ENCODE measurements around the gene OR8D2.
"Not testable (repeated sequence)": the region's sequence is repeated elsewhere in the genome, so short reads cannot be mapped to it uniquely, and the experiment has no call there.

Gene OR8D2

DNA sequence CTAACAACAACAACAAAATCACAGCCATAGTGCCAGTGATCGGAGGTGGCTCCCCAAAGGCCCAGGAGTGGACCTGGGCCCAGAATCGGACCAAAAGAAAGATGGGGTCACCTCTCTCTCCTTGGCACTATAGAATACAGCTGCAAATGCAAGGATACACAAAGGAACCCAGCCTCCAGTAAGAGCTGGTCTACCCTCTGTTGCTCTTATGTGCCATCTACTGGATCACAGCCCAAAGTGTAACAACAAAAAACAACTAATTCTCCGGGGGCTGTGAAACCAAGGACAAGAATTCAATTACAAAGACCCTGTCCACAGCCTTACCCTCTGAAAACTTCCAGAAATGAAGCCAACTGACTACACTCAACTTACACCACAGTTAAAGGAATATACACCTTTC, 42.2 kb downstream of the OR8D2 start:
- Histone ChIP-seq H3K27me3 (ENCODE audit: control insufficient read depth, insufficient read depth, low read length) (no peaks in the 10 kb centered on the region), H3K4me3 (ENCODE audit: low read length) (no peak overlapping the region), H3K9me3 (ENCODE audit: control insufficient read depth, low read length) (no peaks in the 10 kb centered on the region), H3K9ac (ENCODE audit: low read length) (no peak overlapping the region), H3K36me3 (ENCODE audit: control insufficient read depth, insufficient read depth, low read length) (no peaks in the 10 kb centered on the region), H3K4me1 (ENCODE audit: control insufficient read depth, insufficient read depth, low read length) (no peaks in the 10 kb centered on the region)

DNA sequence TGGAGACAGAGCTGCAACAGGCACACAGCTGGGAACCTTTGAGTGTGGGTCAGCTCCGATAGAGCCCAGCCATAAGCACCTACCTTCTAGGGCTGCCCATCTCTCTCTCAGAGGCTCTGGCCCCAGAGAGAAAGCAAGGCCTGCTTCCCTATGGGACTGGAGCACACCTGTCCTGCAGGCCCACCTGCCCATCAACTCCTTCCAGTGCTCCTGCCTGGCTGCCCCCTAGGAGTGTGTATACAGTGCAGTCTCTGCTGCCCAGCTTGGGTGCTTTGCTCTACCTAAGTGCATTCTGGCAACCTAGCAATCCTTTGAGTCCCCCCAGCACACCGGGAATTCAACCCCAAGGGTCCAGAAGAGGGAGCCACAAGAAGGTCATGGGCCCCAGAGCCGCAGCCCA, 42.8 kb downstream of the OR8D2 start:
- H3K9ac ChIP-seq (ENCODE audit: low read length), result no peak overlapping the region
- no peaks in the 10 kb centered on the region for H3K27me3 ChIP-seq (ENCODE audit: control insufficient read depth, insufficient read depth, low read length)
- H3K36me3 ChIP-seq (ENCODE audit: control insufficient read depth, insufficient read depth, low read length), result no peaks in the 10 kb centered on the region
- H3K9me3 ChIP-seq (ENCODE audit: control insufficient read depth, low read length), result no peaks in the 10 kb centered on the region
- H3K4me1 ChIP-seq (ENCODE audit: control insufficient read depth, insufficient read depth, low read length), result no peaks in the 10 kb centered on the region
- no peak overlapping the region for H3K4me3 ChIP-seq (ENCODE audit: low read length)

DNA sequence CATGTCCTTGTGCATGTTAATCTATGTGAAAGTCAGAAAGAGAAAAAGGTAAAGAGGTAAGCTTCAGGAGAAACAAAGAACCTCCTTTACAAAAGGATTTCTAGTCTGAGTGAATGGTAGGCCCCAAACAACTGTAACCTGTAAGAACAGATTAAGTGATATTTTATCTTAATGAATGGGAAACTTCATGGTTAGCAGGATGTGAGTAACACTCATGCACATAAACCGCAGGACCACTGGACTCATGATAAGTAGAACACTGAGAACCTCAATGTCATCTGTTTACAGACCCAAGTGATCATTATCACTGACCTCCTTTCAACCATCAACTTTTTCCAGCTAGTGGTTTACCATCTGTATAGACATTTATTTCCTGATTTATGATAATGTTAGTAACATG, 43.9 kb downstream of the OR8D2 start:
- H3K36me3 ChIP-seq (ENCODE audit: control insufficient read depth, insufficient read depth, low read length), result no peaks in the 10 kb centered on the region
- no peaks in the 10 kb centered on the region for H3K9me3 ChIP-seq (ENCODE audit: control insufficient read depth, low read length)
- H3K9ac ChIP-seq (ENCODE audit: low read length), result no peak overlapping the region
- H3K4me3 ChIP-seq (ENCODE audit: low read length), result no peak overlapping the region
- H3K27me3 ChIP-seq (ENCODE audit: control insufficient read depth, insufficient read depth, low read length), result no peaks in the 10 kb centered on the region
- no peaks in the 10 kb centered on the region for H3K4me1 ChIP-seq (ENCODE audit: control insufficient read depth, insufficient read depth, low read length)

DNA sequence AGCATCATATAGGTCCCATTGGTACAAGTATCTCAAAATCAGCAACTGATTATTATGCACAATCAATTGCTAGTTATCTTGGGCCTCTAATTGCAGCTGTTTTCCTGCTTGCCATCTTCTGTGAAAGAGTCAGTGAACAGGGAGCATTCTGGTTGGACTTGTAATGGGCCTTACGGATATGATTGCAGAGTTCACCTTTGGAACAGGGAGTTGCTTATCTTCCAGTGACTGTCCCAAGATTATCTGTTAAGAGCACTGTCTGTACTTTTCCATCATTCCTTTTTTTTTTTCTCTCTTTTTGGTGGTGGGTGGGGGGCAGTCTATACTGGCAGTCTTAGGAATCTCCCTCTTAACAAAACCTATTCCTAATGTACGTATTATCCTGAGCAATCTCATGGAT, 46.0 kb downstream of the OR8D2 start:
- H3K9ac ChIP-seq (ENCODE audit: low read length), result no peak overlapping the region
- H3K27me3 ChIP-seq (ENCODE audit: control insufficient read depth, insufficient read depth, low read length), result no peaks in the 10 kb centered on the region
- no peaks in the 10 kb centered on the region for H3K4me1 ChIP-seq (ENCODE audit: control insufficient read depth, insufficient read depth, low read length)
- H3K4me3 ChIP-seq (ENCODE audit: low read length), result no peak overlapping the region
- no peaks in the 10 kb centered on the region for H3K36me3 ChIP-seq (ENCODE audit: control insufficient read depth, insufficient read depth, low read length)
- no peaks in the 10 kb centered on the region for H3K9me3 ChIP-seq (ENCODE audit: control insufficient read depth, low read length)

DNA sequence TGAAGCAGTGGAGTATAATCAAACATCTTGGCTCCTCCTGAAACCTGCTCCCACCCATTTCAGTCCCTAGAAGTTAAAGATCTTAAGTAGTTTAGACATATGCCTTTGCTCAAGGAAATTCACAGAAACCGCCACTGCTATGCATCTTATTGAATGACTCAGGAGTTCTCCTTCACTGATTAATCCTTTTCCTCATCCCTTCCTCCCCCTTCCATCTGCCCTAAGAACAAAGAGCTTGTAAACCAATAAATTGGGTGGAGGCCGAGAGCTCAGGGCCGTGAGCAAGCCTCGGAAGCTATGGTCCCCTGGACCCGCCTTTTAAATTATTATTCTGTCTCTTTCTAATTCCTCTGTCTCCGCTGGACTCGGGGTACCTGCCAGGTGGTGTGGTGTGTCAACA, 49.1 kb downstream of the OR8D2 start:
- H3K9me3 ChIP-seq (ENCODE audit: control insufficient read depth, low read length); H3K4me3 ChIP-seq (ENCODE audit: low read length); H3K4me1 ChIP-seq (ENCODE audit: control insufficient read depth, insufficient read depth, low read length); H3K9ac ChIP-seq (ENCODE audit: low read length); H3K27me3 ChIP-seq (ENCODE audit: control insufficient read depth, insufficient read depth, low read length); H3K36me3 ChIP-seq (ENCODE audit: control insufficient read depth, insufficient read depth, low read length): not testable (repeated sequence)
